AG10803 (cell line): ENCODE results near the gene ALS2CL.
A peak's percentile ranks its signal among the peaks of the same experiment; 100 is the strongest.

Source experiments
- DNase-seq: peaks from one replicate; pipeline ENCODE4 v3.0.0; 2010; ENCODE audit warnings: low read depth
- H3K4me3 ChIP-seq: 2 replicates; pipeline ENCODE4 v1.5.1; 2011; ENCODE audit warnings: mild to moderate bottlenecking, low read length, control low read depth
- CTCF ChIP-seq: conservative IDR thresholded peaks from 2 replicates; pipeline ENCODE4 v1.5.1; 2011; ENCODE audit warnings: mild to moderate bottlenecking, low read length, control low read depth, inconsistent platforms

ALS2CL gene

GRCh38 chr3:46675426-46675825 is 18.1 kb downstream of the ALS2CL start:
- H3K4me3 ChIP-seq, result no peak overlapping the region
- no peak for DNase-seq
- no peak for TF ChIP-seq CTCF

DNA sequence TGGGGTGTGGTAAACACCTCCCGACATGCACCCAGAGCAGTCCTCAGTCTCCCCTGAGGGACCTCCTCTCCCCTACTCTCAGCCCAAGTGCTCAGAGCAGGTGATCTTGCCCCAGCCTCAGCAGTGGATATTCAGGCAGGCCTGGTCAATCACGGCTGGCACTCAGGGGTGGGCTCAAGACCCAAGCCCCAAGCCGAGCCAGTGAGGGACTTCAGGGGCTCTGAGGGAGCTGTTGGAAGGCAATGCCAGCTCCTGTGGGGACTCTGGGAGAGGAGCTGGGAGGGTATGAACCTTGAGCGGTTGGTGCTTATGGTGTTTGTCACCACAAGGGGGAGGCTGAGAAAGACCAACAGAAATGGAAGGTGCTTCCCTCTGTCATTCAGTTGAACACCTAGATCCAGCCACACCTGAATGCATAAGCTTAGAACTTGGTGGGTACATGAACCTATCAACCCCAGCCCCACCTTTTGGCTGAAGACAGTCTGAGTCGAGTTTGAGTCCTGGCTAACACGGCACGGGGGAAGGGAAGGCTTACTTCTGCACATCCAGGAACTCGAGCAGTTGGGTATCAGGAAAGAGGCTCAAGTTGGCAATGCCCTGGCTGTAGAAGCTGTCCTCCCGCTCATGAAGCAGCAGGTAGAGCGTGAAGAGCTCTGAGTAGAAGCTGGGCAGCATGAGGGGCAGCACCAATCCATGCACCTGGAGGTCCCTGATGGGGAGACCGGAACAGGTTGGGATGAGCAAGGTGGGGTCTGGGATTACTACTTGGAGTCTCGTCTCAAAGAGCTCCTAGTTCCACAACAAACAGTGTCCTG is 19.2 kb downstream of the ALS2CL start:
- DNase-seq, result no peak
- TF ChIP-seq CTCF, result peak; percentile 29
- no peak overlapping the region for H3K4me3 ChIP-seq

DNA sequence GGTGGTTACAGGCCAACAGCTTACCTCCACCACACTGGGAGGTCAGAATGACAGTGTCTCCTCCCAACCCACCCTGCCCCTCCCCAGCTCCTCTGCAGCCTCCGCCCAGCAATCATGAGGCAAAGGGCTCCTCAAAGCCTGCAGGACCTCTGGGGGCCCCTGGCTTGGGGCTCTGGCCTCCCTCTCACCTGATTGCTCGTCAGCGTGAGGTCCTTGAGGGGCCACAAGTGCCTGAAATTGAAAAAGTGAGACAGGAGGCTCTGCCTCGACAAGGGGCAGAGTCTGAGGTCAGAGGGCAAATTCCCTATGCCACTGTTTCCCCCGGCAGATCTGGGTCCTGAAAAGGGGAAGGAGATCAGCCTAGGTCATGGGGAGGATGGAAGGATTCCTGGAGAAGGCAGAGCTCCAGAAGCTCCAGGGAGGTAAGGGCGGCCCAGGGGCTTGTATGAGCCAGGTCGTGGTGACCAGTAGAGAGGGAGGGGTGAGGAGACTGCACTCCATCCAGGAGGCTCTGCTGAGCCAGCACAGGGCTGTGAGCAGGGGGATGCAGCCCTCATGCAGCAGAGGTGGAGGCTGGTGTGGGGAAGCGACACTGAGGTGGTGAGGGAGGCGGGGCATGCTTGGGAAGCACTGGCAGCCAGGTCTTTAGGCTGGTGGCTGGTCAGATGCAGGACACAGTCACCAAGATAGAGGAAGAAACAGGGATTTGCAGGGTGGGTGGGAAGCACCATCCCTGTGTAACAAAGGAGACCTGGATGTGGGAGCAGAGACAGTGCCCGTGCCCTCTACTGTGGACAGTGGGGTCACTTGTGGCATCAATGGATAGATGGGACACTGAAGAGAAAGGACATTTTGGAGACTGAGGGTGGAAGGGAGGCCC is 20.1 kb downstream of the ALS2CL start:
- no peak overlapping the region for H3K4me3 ChIP-seq
- DNase-seq, result no peak
- TF ChIP-seq CTCF, result no peak

GRCh38 chr3:46672349-46672695 is 21.2 kb downstream of the ALS2CL start:
- no peak overlapping the region for H3K4me3 ChIP-seq
- TF ChIP-seq CTCF, result no peak
- no peak for DNase-seq

DNA sequence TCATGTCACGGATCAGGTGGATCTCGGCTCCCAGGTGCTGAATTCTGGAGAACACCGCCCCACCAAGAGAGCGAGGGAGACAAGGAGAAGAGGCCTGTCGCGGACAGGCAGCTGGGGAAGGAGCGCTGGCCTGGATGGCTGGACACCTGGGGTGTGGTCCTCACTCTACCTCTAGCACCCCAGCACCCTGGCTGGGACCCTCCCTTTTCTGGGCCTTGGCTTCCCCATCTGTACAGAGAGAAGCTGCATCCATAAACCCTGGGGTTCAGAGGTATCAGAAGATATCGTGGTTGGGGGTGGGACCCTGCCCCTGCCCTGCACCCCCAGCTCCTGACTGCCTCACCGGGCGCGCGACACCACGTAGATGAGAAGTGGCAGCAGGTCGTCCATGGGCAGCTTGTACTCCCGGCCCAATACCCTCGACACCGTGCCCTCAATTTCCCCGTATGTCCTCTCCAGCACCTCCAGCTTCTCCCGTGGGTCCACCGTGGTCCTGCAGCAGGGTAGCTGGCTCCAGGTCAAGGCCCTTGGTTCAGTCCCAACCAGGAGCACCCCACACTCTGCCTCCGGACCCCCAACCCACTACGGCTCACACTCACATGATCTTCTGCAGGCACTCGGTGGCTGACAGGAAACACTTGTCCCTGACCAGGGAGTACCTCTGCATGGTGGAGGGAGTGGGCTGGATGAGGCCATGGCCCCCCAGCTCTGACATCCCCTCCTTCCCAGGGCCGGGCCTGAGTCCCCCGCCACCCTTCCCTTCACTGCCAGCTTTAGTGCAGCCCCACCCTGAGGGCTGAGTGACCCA is 21.7 kb downstream of the ALS2CL start:
- TF ChIP-seq CTCF, result no peak

DNA sequence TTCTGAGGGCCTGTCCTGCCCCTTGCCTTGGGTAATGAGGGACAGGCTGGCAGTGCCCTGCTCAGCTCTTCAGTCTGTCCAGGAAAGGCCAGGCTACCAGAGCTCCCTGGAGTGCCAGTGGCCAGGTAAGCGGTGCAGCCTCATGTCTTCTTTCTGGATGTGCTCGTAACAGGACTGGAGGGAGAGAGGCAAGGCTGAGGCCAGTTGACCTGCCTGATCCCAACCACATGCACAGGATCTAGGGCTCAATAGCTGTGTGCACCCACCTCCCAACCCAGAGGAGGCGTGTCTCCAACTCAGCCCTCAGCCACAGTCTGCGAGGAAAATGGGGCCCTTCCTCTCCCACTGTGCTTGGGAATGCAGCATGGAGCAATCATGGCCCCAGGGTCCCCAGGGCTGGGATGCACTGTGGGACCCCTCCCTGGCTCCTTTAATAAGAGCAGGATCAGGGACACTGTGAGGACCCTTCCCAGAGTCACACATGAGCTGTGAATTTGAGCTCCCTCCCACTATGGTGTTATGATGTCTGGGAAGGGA is 22.5 kb downstream of the ALS2CL start:
- no peak for DNase-seq
- H3K4me3 ChIP-seq, result no peak overlapping the region
- no peak for TF ChIP-seq CTCF

More for the DNA sequence above, 21.7 kb downstream of the ALS2CL start:
- no peak overlapping the region for H3K4me3 ChIP-seq
- DNase-seq, result no peak
